IMR-90 (cell line): Measurements from ENCODE around the gene TMEM221. TPM values are rescaled to one million over a fixed set of nuclear protein-coding genes. Genes with fewer than 3 reads are reported as not detected.

Source experiments
- ATAC-seq: fragments of 200-7000 bp; cut with Tn5 transposase; 2 replicates; pipeline ENCODE4 v1.9.1; 2020; ENCODE audit warnings: low read depth, mild to moderate bottlenecking, moderate library complexity
- BruUV-seq: library from RNA; stranded (reverse); fragments of 400-500 nt; replicated peaks from 2 replicates; lab custom pipeline; 2021; lab: Mats Ljungman, UMichigan
- CTCF ChIA-PET: fragments of 300-600 bp; formaldehyde crosslinking; extraction: SDS; loops from one replicate; lab custom pipeline; 2021; ENCODE audit warnings: antibody characterized with exemption; lab: Yijun Ruan, JAX
- POLR2A ChIA-PET: fragments of 300-600 bp; sonication (Branson Sonifier 250); formaldehyde crosslinking; loops from one replicate; lab custom pipeline; 2022; ENCODE audit warnings: antibody characterized with exemption; ENCODE audit not compliant: unreplicated experiment; lab: Charles Lee
- DNase-seq: peaks from one replicate; pipeline ENCODE4 v3.0.0; 2013
- H2AFZ ChIP-seq: replicated peaks from 2 replicates; pipeline ENCODE3; 2013; ENCODE audit warnings: low read length, mild to moderate bottlenecking; ENCODE audit not compliant: poor library complexity
- H2AK5ac ChIP-seq: 2 replicates; pipeline ENCODE4 v1.6.1; 2013; ENCODE audit warnings: low read depth, low read length, inconsistent platforms
- H2AK9ac ChIP-seq: replicated peaks from 2 replicates; pipeline ENCODE3; 2013; ENCODE audit warnings: mild to moderate bottlenecking, low read depth, low read length, moderate library complexity; ENCODE audit not compliant: poor library complexity
- H2BK120ac ChIP-seq: 2 replicates; pipeline ENCODE4 v1.6.1; 2013; ENCODE audit warnings: low read depth, low read length, inconsistent platforms
- H2BK15ac ChIP-seq: 3 replicates; pipeline ENCODE4 v1.6.1; 2013; ENCODE audit warnings: low read depth, low read length, inconsistent platforms
- H2BK20ac ChIP-seq: 2 replicates; pipeline ENCODE4 v1.6.1; 2013; ENCODE audit warnings: low read depth, mild to moderate bottlenecking, inconsistent platforms, low read length, moderate library complexity
- H2BK5ac ChIP-seq: 2 replicates; pipeline ENCODE4 v1.6.1; 2013; ENCODE audit warnings: mild to moderate bottlenecking, low read depth, low read length, inconsistent platforms; ENCODE audit not compliant: poor library complexity, severe bottlenecking
- H3K14ac ChIP-seq: replicated peaks from 2 replicates; pipeline ENCODE4 v1.6.1; 2013; ENCODE audit warnings: low read depth, low read length, inconsistent platforms
- H3K18ac ChIP-seq: 2 replicates; pipeline ENCODE4 v1.6.1; 2013; ENCODE audit warnings: low read depth, low read length, control low read depth
- H3K23ac ChIP-seq: 2 replicates; pipeline ENCODE4 v1.6.1; 2013; ENCODE audit warnings: low read depth, low read length, inconsistent platforms
- H3K27ac ChIP-seq: 2 replicates; pipeline ENCODE4 v1.5.1; 2013; ENCODE audit warnings: mild to moderate bottlenecking, control low read depth, low read length; ENCODE audit not compliant: insufficient read depth
- H3K27me3 ChIP-seq: 2 replicates; pipeline ENCODE4 v1.6.1; 2013; ENCODE audit warnings: low read length; ENCODE audit not compliant: control insufficient read depth, insufficient read depth
- H3K36me3 ChIP-seq: 2 replicates; pipeline ENCODE4 v1.6.1; 2013; ENCODE audit warnings: low read length, mixed read lengths; ENCODE audit not compliant: control insufficient read depth, insufficient read depth
- H3K4ac ChIP-seq: 2 replicates; pipeline ENCODE4 v1.6.1; 2013; ENCODE audit warnings: low read depth, low read length, inconsistent platforms
- H3K4me1 ChIP-seq: 2 replicates; pipeline ENCODE4 v1.6.1; 2013; ENCODE audit warnings: low read length, mixed read lengths; ENCODE audit not compliant: control insufficient read depth, insufficient read depth
- H3K4me2 ChIP-seq: 2 replicates; pipeline ENCODE4 v1.6.1; 2013; ENCODE audit warnings: low read depth, mild to moderate bottlenecking, control low read depth, low read length, moderate library complexity
- H3K4me3 ChIP-seq: 2 replicates; pipeline ENCODE4 v1.5.1; 2013; ENCODE audit warnings: low read depth, mild to moderate bottlenecking, control low read depth, low read length, moderate library complexity; ENCODE audit not compliant: insufficient read depth
- H3K56ac ChIP-seq: 2 replicates; pipeline ENCODE4 v1.6.1; 2013; ENCODE audit warnings: low read length, inconsistent platforms; ENCODE audit not compliant: insufficient read depth; ENCODE audit errors: extremely low read depth
- H3K79me1 ChIP-seq, 2 experiments: 2 replicates each; pipeline ENCODE4 v1.6.1; 2013; ENCODE audit warnings: low read length in 2 of 2, inconsistent platforms in 1 of 2, low read depth in 1 of 2
- H3K9ac ChIP-seq: 2 replicates; pipeline ENCODE4 v1.6.1; 2013; ENCODE audit warnings: low read depth, low read length, control low read depth
- H3K9me1 ChIP-seq: 2 replicates; pipeline ENCODE4 v1.6.1; 2013; ENCODE audit warnings: low read length, inconsistent platforms; ENCODE audit not compliant: insufficient read depth
- H3K9me3 ChIP-seq: 2 replicates; pipeline ENCODE4 v1.6.1; 2013; ENCODE audit warnings: low read length; ENCODE audit not compliant: control insufficient read depth, insufficient read depth
- H4K20me1 ChIP-seq: 2 replicates; pipeline ENCODE4 v1.6.1; 2013; ENCODE audit warnings: low read length, inconsistent platforms; ENCODE audit not compliant: insufficient read depth
- H4K5ac ChIP-seq: 2 replicates; pipeline ENCODE4 v1.6.1; 2013; ENCODE audit warnings: mild to moderate bottlenecking, low read depth, low read length, control low read depth
- H4K8ac ChIP-seq, 2 experiments: 2 replicates each; pipeline ENCODE4 v1.6.1; 2013; ENCODE audit warnings: low read depth in 2 of 2, low read length in 2 of 2, control low read depth in 1 of 2, inconsistent platforms in 1 of 2
- H4K91ac ChIP-seq: 2 replicates; pipeline ENCODE4 v1.6.1; 2013; ENCODE audit warnings: low read depth, low read length, inconsistent platforms; ENCODE audit not compliant: insufficient read depth
- BHLHE40 ChIP-seq: fragments of 150-350 bp; IDR thresholded peaks from 2 replicates; pipeline ENCODE4 v1.6.1; 2016; ENCODE audit warnings: mild to moderate bottlenecking, low read depth, low read length
- CEBPB ChIP-seq: IDR thresholded peaks from 2 replicates; pipeline ENCODE4 v1.6.1; 2012; ENCODE audit warnings: low read depth, low read length, improper control_type of control experiment
- CHD1 ChIP-seq: IDR thresholded peaks from 2 replicates; pipeline ENCODE4 v1.6.1; 2012; ENCODE audit warnings: low read depth, low read length, improper control_type of control experiment
- ELK1 ChIP-seq: fragments of 150-350 bp; IDR thresholded peaks from 2 replicates; pipeline ENCODE4 v1.6.1; 2016; ENCODE audit warnings: low read depth, mild to moderate bottlenecking, low read length, moderate library complexity, borderline replicate concordance
- FOS ChIP-seq: fragments of 150-350 bp; IDR thresholded peaks from 2 replicates; pipeline ENCODE4 v1.6.1; 2016; ENCODE audit warnings: low read depth, low read length
- MAFK ChIP-seq: IDR thresholded peaks from 2 replicates; pipeline ENCODE4 v1.6.1; 2012; ENCODE audit warnings: low read depth, low read length, improper control_type of control experiment
- MAZ ChIP-seq: IDR thresholded peaks from 2 replicates; pipeline ENCODE4 v1.6.1; 2012; ENCODE audit warnings: low read depth, mild to moderate bottlenecking, low read length, improper control_type of control experiment, moderate library complexity, borderline replicate concordance
- MXI1 ChIP-seq: IDR thresholded peaks from 2 replicates; pipeline ENCODE4 v1.6.1; 2012; ENCODE audit warnings: low read depth, mild to moderate bottlenecking, low read length, moderate library complexity, borderline replicate concordance
- NFE2L2 ChIP-seq: fragments of 150-350 bp; IDR thresholded peaks from 2 replicates; pipeline ENCODE4 v1.6.1; 2016; ENCODE audit warnings: low read depth, mild to moderate bottlenecking, low read length
- POLR2A ChIP-seq: IDR thresholded peaks from 2 replicates; pipeline ENCODE4 v1.6.1; 2012; ENCODE audit warnings: mild to moderate bottlenecking, low read depth, low read length
- RAD21 ChIP-seq: IDR thresholded peaks from 2 replicates; pipeline ENCODE4 v1.6.1; 2012; ENCODE audit warnings: low read length, improper control_type of control experiment
- RCOR1 ChIP-seq: IDR thresholded peaks from 2 replicates; pipeline ENCODE4 v1.6.1; 2012; ENCODE audit warnings: mild to moderate bottlenecking, low read length, improper control_type of control experiment; ENCODE audit not compliant: insufficient replicate concordance
- RFX5 ChIP-seq: IDR thresholded peaks from 2 replicates; pipeline ENCODE4 v1.8.0; 2012; ENCODE audit warnings: low read depth, mild to moderate bottlenecking, low read length, moderate library complexity
- SMC3 ChIP-seq: fragments of 150-350 bp; IDR thresholded peaks from 2 replicates; pipeline ENCODE4 v1.6.1; 2016; ENCODE audit warnings: low read depth, mild to moderate bottlenecking, antibody characterized with exemption, low read length, moderate library complexity
- USF2 ChIP-seq: fragments of 150-350 bp; IDR thresholded peaks from 2 replicates; pipeline ENCODE4 v1.6.1; 2017; ENCODE audit warnings: mild to moderate bottlenecking, antibody characterized with exemption, low read length, low read depth
- WGBS, 2 experiments: methylation state at CpG; one replicate each; pipeline versions ENCODE4 v1.1.5 to v1.1.7; 2013; ENCODE audit warnings: missing lambda C conversion rate in 2 of 2; ENCODE audit not compliant: insufficient read length in 1 of 2; ENCODE audit errors: extremely low coverage in 2 of 2; 5-methylcytosine and 5-hydroxymethylcytosine counted together
- dilution Hi-C: fragments of 300-500 bp; cut with HindIII; formaldehyde crosslinking; loops from one replicate; pipeline ENCODE4 v1.14.3; 2018; ENCODE audit warnings: low sequenced_read_pairs; ENCODE audit not compliant: unreplicated experiment
- in situ Hi-C: fragments of 300-500 bp; cut with MboI; formaldehyde crosslinking; loops from 3 replicates; pipeline ENCODE4 v1.14.3; 2019; ENCODE audit warnings: low sequenced_read_pairs, inconsistent platforms, mixed read lengths
- intact Hi-C: fragments of 100-400 bp; cut with micrococcal nuclease; formaldehyde crosslinking; loops from 2 replicates; pipeline ENCODE4 v1.10.0; 2022
- polyA plus RNA-seq, 3 experiments: library from polyadenylated mRNA; depleted of rRNA; stranded (reverse); fragments of >200 nt; gene quantifications; 2 replicates each; pipeline ENCODE4 v1.2.3, GENCODE V29; 2012; ENCODE audit warnings: low replicate concordance in 1 of 3
- total RNA-seq: library from RNA; depleted of rRNA; stranded (reverse); fragments of >200 nt; gene quantifications from 2 replicates; pipeline ENCODE4 v1.2.3, GENCODE V29; 2012

Gene TMEM221
- total and polyA plus RNA-seq, 2 of the 4 experiments (the other 2 are of a cell fraction), result 0.12 TPM; not detected in 1

- WGBS, 2 experiments, result 0% methylated on average over 50 of the region's 85 CpGs; no CpG with 5 or more reads in 1 of the 2 experiments
- Histone ChIP-seq H3K9me3 (no peaks in the 10 kb centered on the region), H3K79me1 (peaks cover 5 to 12% of the 10 kb centered on the region in 2 experiments; a peak in 3 of 4 replicates), H3K27me3 (0 out of 2 replicates have a peak, but pooled peaks cover under 1% of the 10 kb centered on the region), H3K9ac (peak within 1 kb of the TSS; percentile 73), H2AFZ (peak within 1 kb of the TSS; percentile 99), H2BK120ac (no peak within 1 kb of the TSS), H3K14ac (peak within 1 kb of the TSS; percentile 83), H3K4me2 (peak within 1 kb of the TSS; percentile 88), H2AK5ac (peak within 1 kb of the TSS; percentile 90), H2AK9ac (peak within 1 kb of the TSS; percentile 88), H4K8ac (peak within 1 kb of the TSS; percentile 94 to 98), H2BK15ac (no peak within 1 kb of the TSS), H3K4ac (peak within 1 kb of the TSS; percentile 60), H3K4me1 (peaks cover 4% of the 10 kb centered on the region; the same call in 1 of the 2 replicates), H4K20me1 (no peaks in the 10 kb centered on the region), H3K9me1 (peaks cover 7% of the 10 kb centered on the region; the same call in 1 of the 2 replicates), H3K36me3 (peaks cover 5% of the 10 kb centered on the region; the same call in 1 of the 2 replicates), H2BK20ac (no peak within 1 kb of the TSS), H3K27ac (peak within 1 kb of the TSS; percentile 68), H4K5ac (peak within 1 kb of the TSS; percentile 76), H3K23ac (peak within 1 kb of the TSS; percentile 48; the same call in 1 of the 2 replicates), H3K4me3 (peak within 1 kb of the TSS; percentile 72), H3K18ac (peak within 1 kb of the TSS; percentile 31), H3K56ac (peak within 1 kb of the TSS; percentile 41; the same call in 1 of the 2 replicates), H4K91ac (peak within 1 kb of the TSS; percentile 71), H2BK5ac (peak within 1 kb of the TSS; percentile 80)
- intact Hi-C loops, result no loop called here
- BruUV-seq, result no TSS peak
- ChIA-PET CTCF (interaction anchor here (0.6 to 0.7 kb wide), 2 partner anchors 9 to 27 kb away, joined by 3 to 4 read pairs; no protein-coding TSS in a partner anchor), POLR2A (interaction anchor here (0.6 kb wide), 2 partner anchors 24 to 91 kb away, joined by 6 to 15 read pairs; no protein-coding TSS in a partner anchor)
- DNase-seq, result peak; percentile 99
- peak; percentile 99 for ATAC-seq
- dilution Hi-C loops, result no loop called here
- in situ Hi-C loops, result no loop called here
- peak; percentile 49; the same call in 1 of the 2 replicates for TF ChIP-seq MXI1
- peak; percentile 93 for TF ChIP-seq MAZ
- TF ChIP-seq RCOR1, result peak; percentile 26
- no peak for TF ChIP-seq MAFK
- TF ChIP-seq RFX5, result no peak
- no peak for TF ChIP-seq CEBPB
- TF ChIP-seq RAD21, result no peak
- TF ChIP-seq POLR2A, result peak; percentile 42; the same call in 1 of the 2 replicates
- peak; percentile 29; the same call in 1 of the 2 replicates for TF ChIP-seq NFE2L2
- no peak for TF ChIP-seq CHD1
- TF ChIP-seq SMC3, result no peak
- TF ChIP-seq USF2, result peak; percentile 67
- peak; percentile 92 for TF ChIP-seq BHLHE40
- TF ChIP-seq FOS, result 0 out of 2 replicates have a peak, but pooled peaks have one; percentile 7
- TF ChIP-seq ELK1, result 0 out of 2 replicates have a peak, but pooled peaks have one; percentile 4
These were observed 28.6 kb downstream of the TMEM221 start, which contains the start of gene MVB12A for GRCh38 chr19:17419621-17420474. Gene MVB12A, plus strand, starts transcription at chr19:17420047. Its CDS starts 89 bp downstream, at chr19:17420136.
